ENCODE data around the gene FBLN2. TPM values are rescaled to one million over a fixed set of nuclear protein-coding genes. Genes with fewer than 3 reads are reported as not detected.
A peak's percentile ranks its signal among the peaks of the same experiment; 100 is the strongest.

Gene FBLN2
- polyA plus RNA-seq, 1 of the 3 experiments (the other 2 are of a cell fraction), result 5.2 TPM

DNA sequence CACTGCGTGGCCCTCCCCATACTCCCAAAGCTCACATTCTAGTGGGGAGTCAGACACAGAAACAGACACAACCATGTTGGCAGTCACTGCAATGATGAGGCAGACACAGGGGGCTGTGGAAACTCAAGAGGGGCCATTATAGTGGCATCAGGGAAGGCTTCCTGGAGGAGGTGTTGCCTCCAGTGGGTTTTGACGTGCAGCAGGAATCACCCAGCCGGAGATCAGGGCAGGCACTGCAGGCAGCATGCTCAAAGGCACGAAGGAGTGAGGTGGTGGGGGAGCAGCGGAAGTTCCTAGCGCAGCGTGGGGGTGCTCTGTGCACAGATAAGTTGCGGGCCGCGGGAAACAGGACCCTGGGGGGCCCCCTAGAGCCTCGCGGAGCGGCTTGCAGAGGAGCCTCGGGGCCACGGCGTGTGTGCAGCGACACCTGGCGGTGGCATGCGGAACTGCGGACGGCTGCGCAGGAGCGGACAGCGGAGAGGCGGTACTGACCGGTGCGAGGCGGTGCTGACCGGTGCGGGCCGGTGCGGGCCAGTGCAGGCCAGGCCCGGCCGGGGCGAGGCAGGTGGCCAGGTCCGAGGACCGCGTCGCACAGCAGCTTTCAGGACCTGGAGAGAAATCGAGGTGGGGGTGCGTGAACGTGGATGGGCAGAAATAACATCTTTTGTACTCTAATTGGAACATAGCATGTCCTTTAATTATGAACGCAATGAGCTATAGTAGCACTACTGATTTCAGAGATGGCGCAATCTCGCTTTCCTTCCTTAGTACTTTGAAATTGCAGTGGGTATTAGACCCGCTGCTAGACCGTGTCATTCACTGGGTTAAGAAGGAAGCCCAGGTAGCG, 101.5 kb downstream of the FBLN2 start:
- 21% methylated on average over 31 of the region's 48 CpGs for WGBS (ENCODE audit: low lambda C conversion rate)
- H3K4me2 ChIP-seq, result peak overlapping the region; percentile 59
- H2AFZ ChIP-seq (ENCODE audit: low read depth), result no peak overlapping the region
- peak; percentile 93 for DNase-seq
- H3K9me2 ChIP-seq, result no peaks in the 10 kb centered on the region
- no peaks in the 10 kb centered on the region for H3K79me2 ChIP-seq (ENCODE audit: insufficient read depth)
- no peaks in the 10 kb centered on the region for H3K36me3 ChIP-seq (replicated peaks in 1 of 2; ENCODE audit: control insufficient read depth in 1 of 2, insufficient read depth in 2 of 2, low read length in 1 of 2)
- H3K27ac ChIP-seq (ENCODE audit: low read depth in 2 of 2, low read length in 1 of 2), result no peak overlapping the region
- no peaks in the 10 kb centered on the region for H3K9me3 ChIP-seq
- TF ChIP-seq SMC3 (IDR thresholded peaks at IDR 0.05; ENCODE audit: low read depth, low read length) (peak; percentile 77), RCOR1 (IDR thresholded peaks at IDR 0.05; ENCODE audit: low read length) (0 out of 2 replicates have a peak, but pooled peaks have one; percentile 22), EZH2phosphoT487 (IDR thresholded peaks at IDR 0.05; ENCODE audit: borderline replicate concordance, low read depth) (no peak), GABPA (IDR thresholded peaks at IDR 0.05; ENCODE audit: low read depth) (no peak), NFIC (IDR thresholded peaks at IDR 0.05; ENCODE audit: borderline replicate concordance) (no peak), NRF1 (IDR thresholded peaks at IDR 0.05; ENCODE audit: low read depth, low read length) (peak; percentile 65), RAD21 (IDR thresholded peaks at IDR 0.05; ENCODE audit: low read length) (peak; percentile 80), POLR2AphosphoS5 (IDR thresholded peaks at IDR 0.05; ENCODE audit: low read depth, low read length) (no peak)
- TF ChIP-seq, protein P1, sequence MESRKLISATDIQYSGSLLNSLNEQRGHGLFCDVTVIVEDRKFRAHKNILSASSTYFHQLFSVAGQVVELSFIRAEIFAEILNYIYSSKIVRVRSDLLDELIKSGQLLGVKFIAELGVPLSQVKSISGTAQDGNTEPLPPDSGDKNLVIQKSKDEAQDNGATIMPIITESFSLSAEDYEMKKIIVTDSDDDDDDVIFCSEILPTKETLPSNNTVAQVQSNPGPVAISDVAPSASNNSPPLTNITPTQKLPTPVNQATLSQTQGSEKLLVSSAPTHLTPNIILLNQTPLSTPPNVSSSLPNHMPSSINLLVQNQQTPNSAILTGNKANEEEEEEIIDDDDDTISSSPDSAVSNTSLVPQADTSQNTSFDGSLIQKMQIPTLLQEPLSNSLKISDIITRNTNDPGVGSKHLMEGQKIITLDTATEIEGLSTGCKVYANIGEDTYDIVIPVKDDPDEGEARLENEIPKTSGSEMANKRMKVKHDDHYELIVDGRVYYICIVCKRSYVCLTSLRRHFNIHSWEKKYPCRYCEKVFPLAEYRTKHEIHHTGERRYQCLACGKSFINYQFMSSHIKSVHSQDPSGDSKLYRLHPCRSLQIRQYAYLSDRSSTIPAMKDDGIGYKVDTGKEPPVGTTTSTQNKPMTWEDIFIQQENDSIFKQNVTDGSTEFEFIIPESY (IDR thresholded peaks at IDR 0.05; ENCODE audit: borderline replicate concordance, low read depth), result no peak
- TF ChIP-seq, protein P2, sequence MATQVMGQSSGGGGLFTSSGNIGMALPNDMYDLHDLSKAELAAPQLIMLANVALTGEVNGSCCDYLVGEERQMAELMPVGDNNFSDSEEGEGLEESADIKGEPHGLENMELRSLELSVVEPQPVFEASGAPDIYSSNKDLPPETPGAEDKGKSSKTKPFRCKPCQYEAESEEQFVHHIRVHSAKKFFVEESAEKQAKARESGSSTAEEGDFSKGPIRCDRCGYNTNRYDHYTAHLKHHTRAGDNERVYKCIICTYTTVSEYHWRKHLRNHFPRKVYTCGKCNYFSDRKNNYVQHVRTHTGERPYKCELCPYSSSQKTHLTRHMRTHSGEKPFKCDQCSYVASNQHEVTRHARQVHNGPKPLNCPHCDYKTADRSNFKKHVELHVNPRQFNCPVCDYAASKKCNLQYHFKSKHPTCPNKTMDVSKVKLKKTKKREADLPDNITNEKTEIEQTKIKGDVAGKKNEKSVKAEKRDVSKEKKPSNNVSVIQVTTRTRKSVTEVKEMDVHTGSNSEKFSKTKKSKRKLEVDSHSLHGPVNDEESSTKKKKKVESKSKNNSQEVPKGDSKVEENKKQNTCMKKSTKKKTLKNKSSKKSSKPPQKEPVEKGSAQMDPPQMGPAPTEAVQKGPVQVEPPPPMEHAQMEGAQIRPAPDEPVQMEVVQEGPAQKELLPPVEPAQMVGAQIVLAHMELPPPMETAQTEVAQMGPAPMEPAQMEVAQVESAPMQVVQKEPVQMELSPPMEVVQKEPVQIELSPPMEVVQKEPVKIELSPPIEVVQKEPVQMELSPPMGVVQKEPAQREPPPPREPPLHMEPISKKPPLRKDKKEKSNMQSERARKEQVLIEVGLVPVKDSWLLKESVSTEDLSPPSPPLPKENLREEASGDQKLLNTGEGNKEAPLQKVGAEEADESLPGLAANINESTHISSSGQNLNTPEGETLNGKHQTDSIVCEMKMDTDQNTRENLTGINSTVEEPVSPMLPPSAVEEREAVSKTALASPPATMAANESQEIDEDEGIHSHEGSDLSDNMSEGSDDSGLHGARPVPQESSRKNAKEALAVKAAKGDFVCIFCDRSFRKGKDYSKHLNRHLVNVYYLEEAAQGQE (IDR thresholded peaks at IDR 0.05; ENCODE audit: low read depth, low read length), result peak; percentile 82
- TF ChIP-seq, protein P3, sequence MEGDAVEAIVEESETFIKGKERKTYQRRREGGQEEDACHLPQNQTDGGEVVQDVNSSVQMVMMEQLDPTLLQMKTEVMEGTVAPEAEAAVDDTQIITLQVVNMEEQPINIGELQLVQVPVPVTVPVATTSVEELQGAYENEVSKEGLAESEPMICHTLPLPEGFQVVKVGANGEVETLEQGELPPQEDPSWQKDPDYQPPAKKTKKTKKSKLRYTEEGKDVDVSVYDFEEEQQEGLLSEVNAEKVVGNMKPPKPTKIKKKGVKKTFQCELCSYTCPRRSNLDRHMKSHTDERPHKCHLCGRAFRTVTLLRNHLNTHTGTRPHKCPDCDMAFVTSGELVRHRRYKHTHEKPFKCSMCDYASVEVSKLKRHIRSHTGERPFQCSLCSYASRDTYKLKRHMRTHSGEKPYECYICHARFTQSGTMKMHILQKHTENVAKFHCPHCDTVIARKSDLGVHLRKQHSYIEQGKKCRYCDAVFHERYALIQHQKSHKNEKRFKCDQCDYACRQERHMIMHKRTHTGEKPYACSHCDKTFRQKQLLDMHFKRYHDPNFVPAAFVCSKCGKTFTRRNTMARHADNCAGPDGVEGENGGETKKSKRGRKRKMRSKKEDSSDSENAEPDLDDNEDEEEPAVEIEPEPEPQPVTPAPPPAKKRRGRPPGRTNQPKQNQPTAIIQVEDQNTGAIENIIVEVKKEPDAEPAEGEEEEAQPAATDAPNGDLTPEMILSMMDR (IDR thresholded peaks at IDR 0.05), result peak; percentile 97
- TF ChIP-seq, protein P4, sequence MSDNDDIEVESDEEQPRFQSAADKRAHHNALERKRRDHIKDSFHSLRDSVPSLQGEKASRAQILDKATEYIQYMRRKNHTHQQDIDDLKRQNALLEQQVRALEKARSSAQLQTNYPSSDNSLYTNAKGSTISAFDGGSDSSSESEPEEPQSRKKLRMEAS (IDR thresholded peaks at IDR 0.05; ENCODE audit: low read depth), result 0 out of 2 replicates have a peak, but pooled peaks have one; percentile 21
- ChIA-PET POLR2A (no interaction called here), CTCF (interaction anchor here (0.6 to 24.4 kb wide), 66 partner anchors 9 to 588 kb away, joined by 3 to 979 read pairs (median 4); partner anchors contain the start of genes HDAC11 and WNT7A)
- H3K4me1 ChIP-seq (ENCODE audit: control insufficient read depth in 1 of 2, insufficient read depth in 2 of 2, low read depth in 1 of 2, low read length in 1 of 2), result peaks cover 0 to 10% of the 10 kb centered on the region in 2 experiments; a peak in 1 of 4 replicates
- peaks cover 6% of the 10 kb centered on the region for H3F3A ChIP-seq (replicated peaks; ENCODE audit: insufficient read depth)
- peak overlapping the region in 1 of 2 experiments; percentile 39; a peak in 1 of 4 replicates for H3K4me3 ChIP-seq (ENCODE audit: low read depth in 2 of 2, low read length in 1 of 2)
- H3K27me3 ChIP-seq (ENCODE audit: insufficient read depth), result no peaks in the 10 kb centered on the region
- peak overlapping the region; percentile 52; the same call in 1 of the 2 replicates for H3K9ac ChIP-seq
- no peaks in the 10 kb centered on the region for H4K20me1 ChIP-seq (ENCODE audit: insufficient read depth)

Measured in SK-N-SH (cell line).